Ovary (tissue), 3 donors: ENCODE data around the gene MYO9A.

Source experiments
- CTCF ChIP-seq, 3 donors: fragments of 450-650 bp in 2 of 3; fragments of 200-600 bp in 1 of 3; IDR thresholded peaks; one replicate each; pipeline versions ENCODE4 v1.5.1 to v1.8.0; 2016 to 2022; ENCODE audit warnings: antibody characterized with exemption in 3 of 3, mild to moderate bottlenecking in 1 of 3
- EP300 ChIP-seq: sonication (generic); formaldehyde crosslinking; IDR thresholded peaks from one replicate; pipeline ENCODE4 v1.6.1; 2017; ENCODE audit warnings: antibody characterized with exemption
- POLR2A ChIP-seq: fragments of 450-650 bp; IDR thresholded peaks from one replicate; pipeline ENCODE4 v1.6.1; 2017; ENCODE audit warnings: antibody characterized with exemption, mild to moderate bottlenecking, moderate library complexity
- donor health status: DM: no; HTN: no; CAD: no.

- TF ChIP-seq CTCF (IDR thresholded peaks at IDR 0.05): no peak
- no peak for TF ChIP-seq POLR2A
- no peak for TF ChIP-seq EP300
Observed at GRCh38 chr15:71999807-72000206, 118.1 kb downstream of the MYO9A start.
